DOHH2 (cell line): ENCODE measurements around the gene FOXC2.

Experiments used
- H3F3A ChIP-seq: fragments of 200-600 bp; sonication (generic), shearing (Covaris generic); 2 replicates; pipeline ENCODE4 v1.6.0; 2016; ENCODE audit warnings: antibody characterized with exemption, mild to moderate bottlenecking; ENCODE audit not compliant: control insufficient read depth, insufficient read depth
- H3K27ac ChIP-seq: fragments of 200-600 bp; sonication (generic); 2 replicates; pipeline ENCODE4 v1.5.1; 2014; ENCODE audit warnings: low read depth, mild to moderate bottlenecking, low read length, moderate library complexity
- H3K27me3 ChIP-seq: fragments of 200-600 bp; sonication (generic); 2 replicates; pipeline ENCODE4 v1.6.1; 2014; ENCODE audit warnings: mild to moderate bottlenecking, low read length, mixed read lengths; ENCODE audit not compliant: control insufficient read depth
- H3K36me3 ChIP-seq: fragments of 200-600 bp; sonication (generic); 2 replicates; pipeline ENCODE4 v1.6.1; 2014; ENCODE audit warnings: mild to moderate bottlenecking, low read length, moderate library complexity, mixed read lengths; ENCODE audit not compliant: control insufficient read depth
- H3K4me1 ChIP-seq: fragments of 200-600 bp; sonication (generic); 2 replicates; pipeline ENCODE4 v1.6.1; 2014; ENCODE audit warnings: mild to moderate bottlenecking, low read length, mixed read lengths; ENCODE audit not compliant: control insufficient read depth
- H3K4me2 ChIP-seq: fragments of 200-600 bp; sonication (generic); 2 replicates; pipeline ENCODE4 v1.6.0; 2014; ENCODE audit warnings: mild to moderate bottlenecking, low read length, moderate library complexity
- H3K4me3 ChIP-seq: fragments of 200-600 bp; sonication (generic); 2 replicates; pipeline ENCODE4 v1.5.1; 2014; ENCODE audit warnings: mild to moderate bottlenecking, low read length, mixed read lengths
- H3K79me2 ChIP-seq: fragments of 200-600 bp; sonication (generic); 2 replicates; pipeline ENCODE4 v1.6.1; 2014; ENCODE audit warnings: mild to moderate bottlenecking, low read length, mixed read lengths; ENCODE audit not compliant: control insufficient read depth
- H3K9me2 ChIP-seq: fragments of 200-600 bp; sonication (generic); replicated peaks from 2 replicates; pipeline ENCODE4 v1.6.1; 2014; ENCODE audit warnings: mild to moderate bottlenecking, low read length, mixed read lengths; ENCODE audit not compliant: control insufficient read depth
- H3K9me3 ChIP-seq: fragments of 200-600 bp; sonication (generic); 2 replicates; pipeline ENCODE4 v1.6.1; 2014; ENCODE audit warnings: antibody characterized with exemption, low read length, mixed read lengths; ENCODE audit not compliant: control insufficient read depth, insufficient read depth
- H4K20me1 ChIP-seq: fragments of 200-600 bp; sonication (generic); 2 replicates; pipeline ENCODE4 v1.6.0; 2014; ENCODE audit warnings: low read depth, mild to moderate bottlenecking, antibody characterized with exemption, low read length, moderate library complexity; ENCODE audit not compliant: control insufficient read depth, insufficient read depth
- EZH2phosphoT487 ChIP-seq: fragments of 200-600 bp; sonication (generic); IDR thresholded peaks from 2 replicates; pipeline ENCODE4 v1.6.1; 2017; ENCODE audit warnings: borderline replicate concordance, mild to moderate bottlenecking, antibody characterized with exemption, low read length, moderate library complexity, mixed read lengths
- TF ChIP-seq, protein P1 (sequence below): fragments of 200-600 bp; sonication (generic); IDR thresholded peaks from one replicate; pipeline ENCODE4 v1.5.1; 2014; ENCODE audit warnings: antibody characterized with exemption, mild to moderate bottlenecking, low read depth, low read length; ENCODE audit not compliant: poor library complexity, severe bottlenecking

The FOXC2 gene

DNA sequence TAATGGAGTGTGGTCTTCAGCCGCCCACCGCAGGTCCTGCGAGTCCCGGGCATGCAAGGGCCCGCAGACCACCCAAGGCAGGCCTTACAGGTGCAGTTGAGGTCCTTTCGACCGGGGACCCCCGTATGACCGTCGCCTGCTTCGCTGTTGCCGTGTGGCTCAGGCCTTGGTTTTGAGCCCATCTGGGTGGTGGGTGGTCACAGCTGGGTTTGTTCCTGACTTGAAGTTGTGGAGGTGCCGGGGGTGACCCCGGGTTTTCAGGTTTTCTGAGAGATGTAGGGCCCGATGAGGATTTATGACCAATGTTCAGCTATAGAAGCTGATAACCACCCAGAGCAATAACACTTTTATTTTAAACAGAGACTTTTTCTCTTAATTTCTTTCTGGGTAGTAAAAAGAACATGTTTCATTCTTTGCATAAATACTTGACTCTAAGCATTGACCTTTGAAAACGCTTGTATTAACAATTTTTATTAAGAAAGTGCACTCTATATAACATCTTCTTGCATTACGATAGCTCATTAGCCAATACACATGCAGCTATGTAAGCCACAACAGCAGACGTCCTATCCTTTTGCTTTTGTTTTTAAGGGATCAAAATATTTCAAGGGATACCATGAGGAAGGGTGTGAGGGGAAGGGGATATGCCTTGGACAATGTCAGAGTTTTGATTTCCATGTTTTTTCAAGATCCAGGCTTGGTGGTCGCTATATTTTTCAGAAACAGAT, 13.6 kb downstream of the FOXC2 start:
- Histone ChIP-seq H3K9me3 (no peaks in the 10 kb centered on the region), H3K27me3 (no peaks in the 10 kb centered on the region), H3K4me2 (no peak overlapping the region), H4K20me1 (no peaks in the 10 kb centered on the region), H3K4me3 (no peak overlapping the region), H3K79me2 (no peaks in the 10 kb centered on the region), H3K36me3 (no peaks in the 10 kb centered on the region), H3K9me2 (no peaks in the 10 kb centered on the region), H3K27ac (no peak overlapping the region), H3K4me1 (no peaks in the 10 kb centered on the region), H3F3A (no peaks in the 10 kb centered on the region)
- TF ChIP-seq, protein P1, sequence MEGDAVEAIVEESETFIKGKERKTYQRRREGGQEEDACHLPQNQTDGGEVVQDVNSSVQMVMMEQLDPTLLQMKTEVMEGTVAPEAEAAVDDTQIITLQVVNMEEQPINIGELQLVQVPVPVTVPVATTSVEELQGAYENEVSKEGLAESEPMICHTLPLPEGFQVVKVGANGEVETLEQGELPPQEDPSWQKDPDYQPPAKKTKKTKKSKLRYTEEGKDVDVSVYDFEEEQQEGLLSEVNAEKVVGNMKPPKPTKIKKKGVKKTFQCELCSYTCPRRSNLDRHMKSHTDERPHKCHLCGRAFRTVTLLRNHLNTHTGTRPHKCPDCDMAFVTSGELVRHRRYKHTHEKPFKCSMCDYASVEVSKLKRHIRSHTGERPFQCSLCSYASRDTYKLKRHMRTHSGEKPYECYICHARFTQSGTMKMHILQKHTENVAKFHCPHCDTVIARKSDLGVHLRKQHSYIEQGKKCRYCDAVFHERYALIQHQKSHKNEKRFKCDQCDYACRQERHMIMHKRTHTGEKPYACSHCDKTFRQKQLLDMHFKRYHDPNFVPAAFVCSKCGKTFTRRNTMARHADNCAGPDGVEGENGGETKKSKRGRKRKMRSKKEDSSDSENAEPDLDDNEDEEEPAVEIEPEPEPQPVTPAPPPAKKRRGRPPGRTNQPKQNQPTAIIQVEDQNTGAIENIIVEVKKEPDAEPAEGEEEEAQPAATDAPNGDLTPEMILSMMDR = no peak
- no peak for TF ChIP-seq EZH2phosphoT487

DNA sequence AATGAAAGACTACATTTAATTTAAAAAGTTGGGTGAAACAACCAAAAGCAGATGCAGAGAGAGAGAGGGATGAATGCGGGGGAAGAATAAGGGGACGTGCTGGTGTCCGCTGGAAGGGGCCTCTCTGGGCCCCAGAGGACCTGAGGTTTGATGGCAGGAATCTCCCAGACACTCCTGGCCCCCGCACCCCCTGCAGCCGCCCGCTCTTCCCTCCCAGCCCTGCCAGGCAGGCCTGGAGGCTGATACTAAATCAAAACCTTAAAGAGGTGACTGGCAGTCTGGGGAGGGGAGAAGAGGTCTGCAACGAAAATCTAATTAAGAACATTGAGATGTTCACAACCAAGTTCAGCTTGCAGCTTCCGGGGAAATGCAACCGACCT, 14.2 kb downstream of the FOXC2 start:
- no peaks in the 10 kb centered on the region for H4K20me1 ChIP-seq
- no peak for TF ChIP-seq EZH2phosphoT487
- TF ChIP-seq, protein P1 = no peak
- no peaks in the 10 kb centered on the region for H3K27me3 ChIP-seq
- H3K36me3 ChIP-seq = no peaks in the 10 kb centered on the region
- no peaks in the 10 kb centered on the region for H3K9me2 ChIP-seq
- H3F3A ChIP-seq = no peaks in the 10 kb centered on the region
- no peaks in the 10 kb centered on the region for H3K4me1 ChIP-seq
- H3K4me2 ChIP-seq = no peak overlapping the region
- H3K4me3 ChIP-seq = no peak overlapping the region
- H3K9me3 ChIP-seq = no peaks in the 10 kb centered on the region
- H3K79me2 ChIP-seq = no peaks in the 10 kb centered on the region
- H3K27ac ChIP-seq = no peak overlapping the region

DNA sequence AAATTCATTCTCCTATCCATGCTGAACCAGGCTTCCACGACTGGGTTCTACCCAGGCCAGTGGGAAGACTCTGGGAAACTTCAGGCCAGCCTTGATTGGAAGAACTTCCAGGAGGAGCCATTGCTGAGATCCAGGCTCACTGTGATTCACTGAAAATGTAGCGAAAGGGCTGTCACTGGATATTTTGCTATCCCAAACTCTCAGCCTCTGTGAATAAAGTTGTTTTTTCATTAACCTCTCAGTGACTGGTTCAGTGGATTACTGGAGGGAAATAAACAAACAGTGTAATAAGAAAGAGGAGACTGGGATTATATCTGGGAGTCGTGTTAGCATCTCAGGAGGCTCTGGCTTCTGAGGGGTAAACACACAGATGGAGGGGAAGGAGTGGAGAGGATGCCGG, 14.8 kb downstream of the FOXC2 start:
- Histone ChIP-seq H3K4me1 (no peaks in the 10 kb centered on the region), H3K4me2 (no peak overlapping the region), H3K9me3 (no peaks in the 10 kb centered on the region), H3K36me3 (no peaks in the 10 kb centered on the region), H3K4me3 (no peak overlapping the region), H3K27ac (no peak overlapping the region), H3K9me2 (no peaks in the 10 kb centered on the region), H4K20me1 (no peaks in the 10 kb centered on the region), H3K79me2 (no peaks in the 10 kb centered on the region), H3F3A (no peaks in the 10 kb centered on the region), H3K27me3 (no peaks in the 10 kb centered on the region)
- TF ChIP-seq EZH2phosphoT487 = no peak
- TF ChIP-seq, protein P1 = no peak
